SU-DHL-6 (cell line): ENCODE results near the gene CUBN.

Experiments
- H2AFZ ChIP-seq: fragments of 200-600 bp; sonication (generic); 2 replicates; pipeline ENCODE4 v1.6.1; 2014; ENCODE audit warnings: low read depth, mild to moderate bottlenecking, moderate library complexity, mixed read lengths, antibody characterized with exemption, low read length; ENCODE audit not compliant: severe bottlenecking
- H3F3A ChIP-seq: fragments of 200-600 bp; shearing (Covaris generic); 2 replicates; pipeline ENCODE4 v1.6.0; 2016; ENCODE audit warnings: antibody characterized with exemption, mild to moderate bottlenecking; ENCODE audit not compliant: insufficient read depth
- H3K27ac ChIP-seq: fragments of 200-600 bp; sonication (generic); 2 replicates; pipeline ENCODE4 v1.5.1; 2016; ENCODE audit warnings: low read depth, mild to moderate bottlenecking, low read length, moderate library complexity, mixed read lengths
- H3K27me3 ChIP-seq: fragments of 200-600 bp; sonication (generic), shearing (Covaris generic); 2 replicates; pipeline ENCODE4 v1.6.0; 2014; ENCODE audit warnings: mild to moderate bottlenecking, low read length
- H3K36me3 ChIP-seq: fragments of 200-600 bp; sonication (generic); 2 replicates; pipeline ENCODE4 v1.6.1; 2014; ENCODE audit warnings: mild to moderate bottlenecking, low read length, mixed read lengths
- H3K4me2 ChIP-seq: fragments of 300-600, 200-600 bp; shearing (Covaris generic), sonication (generic); 2 replicates; pipeline ENCODE4 v1.6.0; 2014; ENCODE audit warnings: low read length, low read depth, mild to moderate bottlenecking; ENCODE audit not compliant: poor library complexity, severe bottlenecking
- H3K4me3 ChIP-seq: fragments of 200-600 bp; sonication (generic); 2 replicates; pipeline ENCODE4 v1.5.1; 2014; ENCODE audit warnings: antibody characterized with exemption, low read length, mild to moderate bottlenecking, mixed read lengths; ENCODE audit not compliant: insufficient read depth, poor library complexity, severe bottlenecking
- H3K79me2 ChIP-seq: fragments of 200-600 bp; sonication (generic); 2 replicates; pipeline ENCODE4 v1.6.1; 2014; ENCODE audit warnings: mild to moderate bottlenecking, low read length, moderate library complexity; ENCODE audit not compliant: insufficient read depth
- H3K9ac ChIP-seq: fragments of 200-600 bp; sonication (generic); 2 replicates; pipeline ENCODE4 v1.7.0; 2014; ENCODE audit warnings: mild to moderate bottlenecking, low read length
- H3K9me2 ChIP-seq: fragments of 200-600 bp; sonication (generic); replicated peaks from 2 replicates; pipeline ENCODE4 v1.6.1; 2014; ENCODE audit warnings: low read length; ENCODE audit not compliant: insufficient read depth
- H3K9me3 ChIP-seq: fragments of 200-600 bp; sonication (generic); 2 replicates; pipeline ENCODE4 v1.6.1; 2014; ENCODE audit warnings: low read length, mixed read lengths; ENCODE audit not compliant: insufficient read depth
- H4K20me1 ChIP-seq: fragments of 200-600 bp; sonication (generic); 2 replicates; pipeline ENCODE4 v1.6.1; 2014; ENCODE audit warnings: low read depth, mild to moderate bottlenecking, antibody characterized with exemption, low read length, moderate library complexity, mixed read lengths
- EZH2phosphoT487 ChIP-seq: fragments of 200-600 bp; sonication (generic), shearing (Covaris generic); conservative IDR thresholded peaks from 2 replicates; pipeline ENCODE4 v1.6.1; 2018; ENCODE audit warnings: mild to moderate bottlenecking, antibody characterized with exemption, low read length, moderate library complexity, mixed read lengths
- TF ChIP-seq, protein P1 (sequence below): fragments of 200-600 bp; sonication (generic); IDR thresholded peaks from one replicate; pipeline ENCODE4 v1.5.1; 2017; ENCODE audit warnings: antibody characterized with exemption, mild to moderate bottlenecking, low read length, moderate library complexity; ENCODE audit not compliant: insufficient read depth, poor library complexity, severe bottlenecking

The CUBN gene

DNA sequence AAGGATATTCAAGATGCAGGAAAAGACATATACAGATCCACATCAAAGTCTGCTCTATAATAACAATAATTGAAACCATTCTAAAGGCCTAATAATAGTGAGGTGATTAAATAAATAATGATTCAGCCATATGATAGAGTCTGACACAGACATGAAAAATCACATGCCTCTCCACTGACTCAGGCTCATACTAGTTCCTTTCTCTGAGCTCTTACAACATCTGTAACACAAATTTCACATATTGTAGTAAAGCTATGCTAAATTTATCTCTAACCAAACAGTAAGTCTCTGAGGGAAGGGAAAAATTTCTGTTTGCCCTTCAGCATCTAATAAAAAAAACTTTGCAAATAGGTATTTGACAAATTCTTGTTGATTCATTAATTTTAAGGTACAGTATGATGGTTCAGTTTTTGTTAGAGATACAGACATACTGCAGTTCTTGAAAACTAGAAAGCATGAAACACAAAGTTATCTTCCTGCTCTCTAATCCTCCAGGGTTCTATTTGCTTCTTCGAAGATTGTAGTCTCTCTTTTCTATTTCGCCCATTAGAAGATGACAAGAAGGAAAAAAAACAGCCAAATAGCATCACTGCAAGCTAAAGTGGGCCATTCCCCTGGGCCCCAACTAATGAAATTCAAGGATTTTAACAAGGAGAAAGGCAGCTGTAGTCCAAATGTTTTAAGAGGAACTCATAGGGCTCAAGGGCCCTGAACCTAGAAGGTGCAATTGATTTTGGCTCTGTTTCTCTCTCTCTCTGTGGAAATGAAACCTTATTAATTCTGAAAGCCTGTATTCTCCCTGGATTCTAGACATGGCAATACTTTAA lies 53.9 kb downstream of the CUBN start:
- no peak overlapping the region for H3K4me3 ChIP-seq
- H3K79me2 ChIP-seq = no peaks in the 10 kb centered on the region
- H4K20me1 ChIP-seq = no peaks in the 10 kb centered on the region
- no peak overlapping the region for H2AFZ ChIP-seq
- no peaks in the 10 kb centered on the region for H3K9me2 ChIP-seq
- H3F3A ChIP-seq = no peaks in the 10 kb centered on the region
- no peaks in the 10 kb centered on the region for H3K36me3 ChIP-seq
- no peak overlapping the region for H3K4me2 ChIP-seq
- no peak overlapping the region for H3K9ac ChIP-seq
- no peaks in the 10 kb centered on the region for H3K27me3 ChIP-seq
- TF ChIP-seq EZH2phosphoT487 = no peak
- TF ChIP-seq, protein P1, sequence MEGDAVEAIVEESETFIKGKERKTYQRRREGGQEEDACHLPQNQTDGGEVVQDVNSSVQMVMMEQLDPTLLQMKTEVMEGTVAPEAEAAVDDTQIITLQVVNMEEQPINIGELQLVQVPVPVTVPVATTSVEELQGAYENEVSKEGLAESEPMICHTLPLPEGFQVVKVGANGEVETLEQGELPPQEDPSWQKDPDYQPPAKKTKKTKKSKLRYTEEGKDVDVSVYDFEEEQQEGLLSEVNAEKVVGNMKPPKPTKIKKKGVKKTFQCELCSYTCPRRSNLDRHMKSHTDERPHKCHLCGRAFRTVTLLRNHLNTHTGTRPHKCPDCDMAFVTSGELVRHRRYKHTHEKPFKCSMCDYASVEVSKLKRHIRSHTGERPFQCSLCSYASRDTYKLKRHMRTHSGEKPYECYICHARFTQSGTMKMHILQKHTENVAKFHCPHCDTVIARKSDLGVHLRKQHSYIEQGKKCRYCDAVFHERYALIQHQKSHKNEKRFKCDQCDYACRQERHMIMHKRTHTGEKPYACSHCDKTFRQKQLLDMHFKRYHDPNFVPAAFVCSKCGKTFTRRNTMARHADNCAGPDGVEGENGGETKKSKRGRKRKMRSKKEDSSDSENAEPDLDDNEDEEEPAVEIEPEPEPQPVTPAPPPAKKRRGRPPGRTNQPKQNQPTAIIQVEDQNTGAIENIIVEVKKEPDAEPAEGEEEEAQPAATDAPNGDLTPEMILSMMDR = no peak
- H3K9me3 ChIP-seq = no peaks in the 10 kb centered on the region
- no peak overlapping the region for H3K27ac ChIP-seq

GRCh38 chr10:17074541-17074847 lies 55.1 kb downstream of the CUBN start:
- H3K4me2 ChIP-seq = no peak overlapping the region
- no peaks in the 10 kb centered on the region for H3K9me2 ChIP-seq
- no peaks in the 10 kb centered on the region for H3K27me3 ChIP-seq
- no peak for TF ChIP-seq EZH2phosphoT487
- TF ChIP-seq, protein P1 = no peak
- H3K36me3 ChIP-seq = no peaks in the 10 kb centered on the region
- H3K9ac ChIP-seq = no peak overlapping the region
- no peaks in the 10 kb centered on the region for H4K20me1 ChIP-seq
- H3K79me2 ChIP-seq = no peaks in the 10 kb centered on the region
- H2AFZ ChIP-seq = no peak overlapping the region
- H3K27ac ChIP-seq = no peak overlapping the region
- H3K9me3 ChIP-seq = no peaks in the 10 kb centered on the region
- no peaks in the 10 kb centered on the region for H3F3A ChIP-seq
- no peak overlapping the region for H3K4me3 ChIP-seq

DNA sequence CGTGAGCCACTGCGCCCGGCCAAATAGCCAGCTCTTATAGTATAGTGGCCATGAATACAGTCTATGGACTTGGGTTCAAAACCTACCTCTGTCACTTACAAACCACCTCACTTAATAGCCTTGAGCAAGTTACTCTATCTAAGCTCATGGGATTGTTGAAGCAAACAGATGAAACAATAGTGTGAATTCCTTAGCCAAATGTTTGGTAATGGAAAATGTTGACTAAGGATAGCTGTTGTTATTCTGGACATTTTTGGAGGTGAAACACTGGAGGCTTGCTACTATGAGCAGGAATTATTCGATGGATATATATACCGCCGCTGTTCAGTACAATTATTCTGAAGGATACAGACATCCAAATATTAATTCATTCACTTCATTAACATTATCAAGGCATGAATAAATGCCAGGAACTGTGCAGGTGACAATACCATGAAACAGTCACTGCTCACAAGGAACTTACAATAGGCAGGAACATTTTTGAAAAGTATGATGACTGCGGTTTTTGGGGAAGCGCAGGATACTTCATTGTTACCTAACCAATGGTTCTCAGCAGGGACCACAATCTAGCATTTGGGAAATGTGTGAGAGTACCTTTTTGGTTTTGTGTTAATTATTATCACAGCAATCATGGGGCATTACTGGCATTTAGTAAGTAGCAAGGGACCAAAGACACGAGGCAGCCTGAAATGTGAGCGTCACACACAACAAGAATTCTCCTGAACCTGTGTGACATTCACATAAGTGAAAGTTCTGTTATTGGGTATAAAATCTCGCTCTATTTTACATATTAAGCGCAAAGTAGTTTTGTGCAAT lies 55.7 kb downstream of the CUBN start:
- Histone ChIP-seq H3K9me2 (no peaks in the 10 kb centered on the region), H3K4me2 (no peak overlapping the region), H3K27ac (no peak overlapping the region), H3K27me3 (no peaks in the 10 kb centered on the region), H3F3A (no peaks in the 10 kb centered on the region), H3K9me3 (no peaks in the 10 kb centered on the region), H3K4me3 (no peak overlapping the region), H3K36me3 (no peaks in the 10 kb centered on the region), H2AFZ (no peak overlapping the region), H4K20me1 (no peaks in the 10 kb centered on the region), H3K79me2 (no peaks in the 10 kb centered on the region), H3K9ac (no peak overlapping the region)
- TF ChIP-seq, protein P1 = no peak
- no peak for TF ChIP-seq EZH2phosphoT487
